Stimulated activated CD4-positive, alpha-beta T cell treated with anti-CD3 and anti-CD28 coated beads, Interleukin-15, amount 100 ng/mL, for 1 hour (primary cell): ENCODE measurements around the gene NEK6.

Experiments used
- DNase-seq, 2 donors: peaks; one replicate each; pipeline ENCODE4 v3.0.0-alpha.2; 2020; ENCODE audit warnings: low read depth in 1 of 2, low spot score in 1 of 2

The NEK6 gene

DNA sequence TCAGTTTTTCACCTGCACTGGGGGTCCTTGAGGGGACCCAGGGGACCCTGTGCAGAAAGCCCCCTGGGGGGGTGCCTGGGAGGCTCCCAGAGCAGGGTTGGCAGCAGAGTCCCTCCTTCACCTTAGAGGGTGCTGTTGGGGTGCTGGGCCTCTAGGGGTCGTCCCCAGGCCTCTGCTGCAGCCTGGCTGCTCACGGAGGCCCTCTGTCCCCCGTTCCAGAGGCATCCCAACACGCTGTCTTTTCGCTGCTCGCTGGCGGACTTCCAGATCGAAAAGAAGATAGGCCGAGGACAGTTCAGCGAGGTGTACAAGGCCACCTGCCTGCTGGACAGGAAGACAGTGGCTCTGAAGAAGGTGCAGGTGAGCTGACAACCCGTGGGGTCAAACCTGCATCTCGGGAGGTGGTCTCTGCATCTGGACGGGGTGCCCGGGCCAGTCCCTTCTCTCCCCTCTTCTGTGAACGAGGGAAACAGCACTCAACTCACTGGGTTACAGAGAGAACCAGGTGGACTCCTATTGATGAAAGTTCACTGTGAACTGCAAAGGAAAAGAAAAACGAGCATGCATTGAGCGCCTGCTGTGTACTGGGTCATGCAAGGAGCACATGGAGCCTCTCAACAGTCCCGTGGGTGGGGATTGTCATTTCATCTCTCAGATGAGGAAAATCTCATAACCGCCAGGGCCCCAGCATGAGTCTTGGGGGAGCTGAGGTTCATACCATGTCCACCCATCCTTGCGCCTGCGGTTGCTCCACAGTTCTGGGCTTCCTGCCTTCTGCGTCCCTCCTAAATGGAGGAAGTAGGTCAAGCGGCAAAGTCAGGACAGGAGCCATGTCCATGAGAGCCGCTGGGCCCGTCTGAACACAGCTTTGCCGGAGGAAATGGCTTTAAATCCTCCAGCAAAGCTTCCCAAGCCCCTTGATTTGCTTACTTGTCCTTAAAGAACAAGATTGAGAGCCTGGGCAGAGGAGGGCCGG, 54.8 kb downstream of the NEK6 start:
- no peak for DNase-seq

DNA sequence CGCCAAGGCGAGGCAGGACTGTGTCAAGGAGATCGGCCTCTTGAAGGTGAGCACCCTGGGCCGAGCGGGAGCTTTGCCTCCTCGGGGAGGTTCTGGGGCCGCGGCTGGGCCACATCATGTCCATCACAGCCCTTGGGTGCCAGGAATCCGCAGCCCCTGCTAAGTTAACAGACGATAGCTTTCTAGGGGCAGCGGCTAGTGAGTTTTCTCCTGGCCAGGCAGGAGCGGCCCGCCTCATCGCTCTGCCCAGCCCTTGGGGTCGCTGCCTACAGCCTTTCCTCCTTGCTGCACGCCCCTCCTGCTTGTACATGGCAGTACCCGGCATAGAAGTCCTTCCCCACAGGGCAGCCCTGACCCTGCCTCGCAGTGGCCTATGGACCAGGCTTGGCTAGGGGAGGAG, 56.2 kb downstream of the NEK6 start:
- no peak for DNase-seq

DNA sequence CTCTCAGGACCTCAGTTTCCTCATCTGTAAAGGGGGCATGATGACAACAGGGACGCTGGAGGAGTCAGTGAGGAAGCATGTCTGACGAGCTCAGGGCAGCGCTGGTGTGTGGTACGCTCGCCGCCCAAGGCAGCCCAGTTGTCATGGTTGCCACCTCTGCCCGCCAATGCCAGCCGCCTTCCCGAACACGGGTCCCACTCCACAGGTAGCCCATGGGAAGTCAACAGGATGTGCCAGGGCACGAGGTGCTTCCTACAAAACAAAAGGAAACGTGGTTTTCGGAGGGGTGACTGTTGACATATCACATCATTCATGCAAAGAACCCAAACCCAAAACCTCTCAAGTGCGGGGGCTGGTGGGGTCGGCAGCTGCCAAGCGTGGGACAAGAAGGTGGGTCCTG, 58.1 kb downstream of the NEK6 start:
- DNase-seq, result no peak

DNA sequence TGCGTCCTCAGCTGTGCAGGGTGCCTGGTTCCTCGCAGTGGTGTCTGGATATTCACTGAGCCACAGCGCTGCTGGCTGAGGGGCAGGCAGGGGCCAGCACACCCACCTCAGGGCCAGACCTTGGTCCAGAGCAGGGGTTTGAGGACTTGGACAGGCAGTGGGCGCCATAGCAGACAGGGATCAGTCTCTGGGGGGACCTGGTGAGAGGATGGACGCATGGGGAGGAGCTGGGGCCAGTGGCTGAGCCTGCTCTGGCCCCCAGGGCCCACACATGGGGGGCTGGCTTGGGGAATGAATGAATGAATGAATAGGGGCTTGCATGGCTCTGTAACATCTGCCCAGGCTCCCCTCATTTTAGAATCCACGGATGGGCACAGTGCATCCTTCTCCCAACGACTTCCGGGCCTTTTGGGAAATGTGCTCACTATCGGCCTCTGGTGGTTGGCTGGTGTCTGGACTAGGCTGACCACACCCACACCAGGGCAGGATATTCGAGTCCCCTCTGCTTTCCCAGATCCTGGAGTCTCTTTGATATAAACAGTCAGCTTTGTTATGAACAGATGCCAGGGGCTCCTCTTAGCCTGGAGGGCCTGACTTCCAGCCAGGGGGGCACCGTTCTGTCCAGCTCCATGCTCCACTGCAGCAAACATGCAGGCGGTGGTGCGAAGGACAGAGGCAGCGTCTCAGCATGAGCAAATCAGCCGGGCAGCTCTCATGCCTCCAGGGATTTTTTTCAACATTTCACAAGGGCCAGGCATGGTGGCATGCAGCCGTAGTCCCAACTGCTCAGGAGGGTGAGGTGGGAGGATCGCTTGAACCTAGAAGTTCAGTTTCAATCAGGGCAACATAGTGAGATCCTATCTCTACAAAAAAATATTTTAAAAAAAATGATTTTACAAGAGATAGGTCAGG, 62.6 kb downstream of the NEK6 start:
- DNase-seq, result peak in 1 of 2 donors; percentile 17

DNA sequence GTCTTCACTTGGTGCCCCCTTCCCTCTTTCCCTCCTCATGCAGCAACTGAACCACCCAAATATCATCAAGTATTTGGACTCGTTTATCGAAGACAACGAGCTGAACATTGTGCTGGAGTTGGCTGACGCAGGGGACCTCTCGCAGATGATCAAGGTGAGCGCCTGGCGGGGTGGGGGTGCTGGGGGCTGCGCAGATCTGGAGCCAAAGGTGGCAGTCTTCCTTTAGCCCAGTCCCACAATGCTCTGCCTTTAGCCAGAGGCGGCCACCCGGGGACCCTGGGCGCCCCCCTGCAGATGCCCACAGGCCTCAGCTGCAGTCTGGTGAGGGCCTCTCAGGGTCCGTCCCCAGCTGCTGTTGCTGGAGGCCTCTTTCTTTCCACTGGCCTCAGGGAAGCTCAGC, 63.7 kb downstream of the NEK6 start:
- DNase-seq, result no peak

DNA sequence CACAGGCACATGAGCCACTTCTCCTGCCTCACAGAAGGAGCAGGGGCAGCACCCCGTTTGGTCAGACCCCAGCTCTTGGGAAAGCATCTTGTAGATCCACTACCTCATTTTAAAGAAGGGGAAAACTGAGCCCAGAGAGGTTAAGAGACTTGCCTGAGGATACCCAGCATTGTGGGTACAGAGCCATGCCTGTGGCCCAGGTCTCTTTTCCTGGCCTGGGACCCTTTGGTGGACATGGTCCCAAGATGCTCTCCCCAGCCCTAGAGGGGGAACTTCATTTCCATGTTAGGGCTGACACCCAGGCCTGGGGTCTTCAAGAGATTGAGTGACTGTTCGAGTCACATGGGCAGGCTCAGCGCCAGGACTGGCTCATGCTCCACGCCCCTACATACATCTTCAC, 64.2 kb downstream of the NEK6 start:
- DNase-seq, result no peak

DNA sequence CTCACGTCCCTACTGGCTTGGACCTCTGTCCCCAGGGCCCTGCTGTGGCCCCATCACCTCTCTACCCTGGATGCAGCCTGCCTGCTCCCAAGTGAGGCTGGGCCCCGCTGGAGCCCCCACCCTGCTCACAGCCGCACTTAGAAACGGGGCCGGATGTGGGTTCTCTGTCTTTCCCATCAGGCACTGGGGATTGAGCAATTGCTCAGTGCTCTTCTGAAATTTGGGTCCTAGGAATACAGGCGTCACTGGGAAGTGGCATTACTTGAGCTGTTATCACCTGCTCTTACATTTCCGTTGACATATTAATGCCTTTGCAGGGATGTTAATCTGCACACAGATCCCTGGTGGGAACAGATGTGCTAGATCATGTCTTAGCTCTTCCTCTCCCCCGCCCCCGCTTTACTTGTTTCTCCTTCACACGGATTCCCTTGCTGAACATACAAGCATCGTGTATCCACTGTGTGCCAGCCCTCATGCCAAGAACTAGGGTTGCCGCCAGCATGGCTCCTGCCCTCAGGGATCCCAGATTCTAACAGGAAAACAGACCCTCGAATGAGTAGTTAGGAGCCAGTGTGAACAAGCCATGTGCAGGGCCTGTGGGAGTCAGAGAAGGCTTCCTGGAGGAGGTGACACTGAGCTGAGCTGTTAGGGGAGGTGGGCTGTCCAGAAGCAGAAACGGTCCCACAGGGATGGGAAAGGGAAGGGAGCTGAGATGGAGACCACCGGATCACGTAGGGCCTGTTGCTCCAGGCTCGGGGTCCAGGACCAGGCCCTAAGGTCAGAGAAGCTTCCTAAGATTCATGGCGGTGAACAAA, 65.1 kb downstream of the NEK6 start:
- DNase-seq, result no peak

DNA sequence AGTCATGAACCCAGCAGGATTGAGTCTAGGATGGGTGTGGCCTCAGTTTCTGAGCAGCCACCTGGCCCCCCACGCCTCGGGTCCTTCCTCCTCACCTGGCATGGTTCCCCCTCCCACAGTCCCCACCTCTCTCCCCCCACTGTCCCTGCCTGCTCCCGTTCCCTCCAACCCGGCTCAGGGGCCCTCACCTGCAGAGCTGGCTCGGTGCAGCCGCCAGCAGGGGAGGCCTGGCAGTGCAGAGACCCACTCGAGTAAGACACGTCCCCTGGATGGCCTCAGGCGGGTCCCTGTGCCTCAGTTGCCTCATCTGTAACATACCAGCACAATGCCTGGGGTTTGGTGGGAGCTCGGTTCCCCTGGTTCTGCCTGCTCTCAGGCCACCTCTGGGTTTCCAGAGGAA, 66.2 kb downstream of the NEK6 start:
- no peak for DNase-seq

DNA sequence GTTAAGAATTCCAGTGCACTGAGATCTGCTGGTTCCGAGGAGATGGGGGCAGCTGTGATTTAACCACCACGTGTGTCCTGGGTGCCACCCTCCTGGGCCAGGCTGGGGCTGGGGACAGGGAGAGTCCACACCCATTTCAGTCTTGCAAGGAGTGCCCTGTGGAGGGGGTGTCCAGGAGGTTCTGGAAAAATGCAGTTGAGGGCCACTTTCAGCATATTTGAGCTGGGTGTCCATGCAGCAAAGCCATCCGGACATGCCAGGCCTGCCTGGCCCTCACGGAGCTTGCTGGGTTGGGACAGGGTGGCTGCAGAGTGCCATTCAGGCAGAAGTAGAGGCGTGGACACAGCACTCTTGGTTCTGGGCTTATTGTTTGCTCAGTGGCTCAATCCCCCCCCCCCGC, 68.1 kb downstream of the NEK6 start:
- no peak for DNase-seq

DNA sequence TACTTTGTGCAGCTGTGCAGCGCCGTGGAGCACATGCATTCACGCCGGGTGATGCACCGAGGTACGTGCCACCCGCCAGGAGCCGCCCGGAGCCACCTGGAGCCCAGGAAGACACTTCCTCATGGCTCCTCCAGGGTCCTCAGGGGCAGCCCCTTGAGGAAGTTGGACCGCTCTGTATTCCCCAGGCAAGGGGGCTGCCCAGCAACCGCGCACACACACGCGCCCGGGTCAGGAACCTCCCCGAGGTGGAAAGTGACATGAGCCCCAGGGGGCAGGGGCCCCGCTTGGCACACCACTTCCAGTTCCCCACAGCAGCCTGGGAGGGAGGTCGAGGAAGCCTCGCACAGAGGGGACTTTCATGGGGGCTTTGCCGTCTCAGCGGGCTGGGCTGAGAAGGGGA, 68.6 kb downstream of the NEK6 start:
- DNase-seq, result no peak

DNA sequence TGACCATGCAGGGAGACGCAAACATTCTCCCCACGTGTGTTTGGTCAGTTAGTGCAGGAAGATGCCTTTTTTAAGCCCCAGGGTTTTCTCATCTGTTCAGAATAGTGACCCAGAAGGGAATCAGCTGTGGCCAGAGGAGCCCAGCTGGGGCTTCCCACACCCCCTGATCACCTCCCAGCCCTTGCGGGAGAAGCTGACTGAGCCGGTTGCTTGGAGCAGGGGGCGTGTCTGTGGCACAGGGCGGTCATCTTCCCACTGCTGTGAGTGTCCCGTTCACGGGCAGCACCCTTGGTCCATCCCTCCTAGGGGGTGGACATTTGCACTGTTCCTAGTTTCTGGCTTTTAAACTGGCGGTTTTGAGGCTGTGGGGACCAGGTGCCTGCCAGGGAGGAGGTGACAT, 69.7 kb downstream of the NEK6 start:
- no peak for DNase-seq

DNA sequence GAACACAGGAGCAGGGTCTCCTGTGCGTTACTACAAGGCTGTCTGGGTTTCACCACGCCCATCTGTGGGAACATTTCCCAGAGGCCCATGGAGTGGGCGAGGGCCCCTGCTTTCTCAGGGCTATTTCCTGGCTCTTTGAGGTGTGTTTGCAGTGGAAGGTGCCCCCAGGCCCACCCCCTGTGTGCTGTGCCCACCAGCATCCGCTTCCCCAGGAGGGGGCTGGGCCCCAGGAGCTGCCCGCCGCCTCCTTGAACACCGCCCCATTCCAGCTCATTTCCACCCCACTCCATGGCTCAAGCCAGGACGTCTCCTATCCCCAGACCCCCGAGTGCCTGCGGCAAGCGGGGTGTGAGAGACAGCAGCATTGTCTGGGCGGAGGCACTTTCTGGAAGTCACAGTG, 70.5 kb downstream of the NEK6 start:
- DNase-seq, result no peak

DNA sequence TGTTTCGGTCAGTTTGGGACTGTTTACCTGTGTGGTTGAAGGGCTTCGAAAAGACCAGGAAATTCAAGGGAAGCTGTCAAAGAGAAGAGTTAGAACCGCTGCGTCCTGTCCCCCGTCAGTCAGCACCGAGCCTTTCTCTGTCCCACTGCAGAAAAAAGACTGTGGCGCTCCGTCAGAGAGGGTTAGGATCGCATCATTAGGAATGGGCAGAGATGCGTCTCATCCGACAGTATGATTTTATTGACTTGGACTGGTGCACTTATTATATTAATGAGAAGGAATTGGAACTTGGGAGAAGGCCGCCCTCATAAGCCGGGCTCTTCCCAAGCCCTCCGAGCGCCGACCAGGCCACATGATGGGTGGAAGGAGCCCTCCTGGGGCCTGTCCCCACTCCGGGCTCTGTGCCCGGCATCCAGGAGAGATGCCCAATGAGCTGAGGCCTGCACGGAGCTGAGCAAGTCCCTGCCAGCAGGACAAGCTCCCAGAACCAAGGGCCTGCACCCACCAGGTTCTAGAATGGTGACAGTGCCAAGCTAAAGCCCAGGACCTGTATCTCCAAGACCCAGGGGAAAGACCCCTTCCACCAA, 71.5 kb downstream of the NEK6 start:
- no peak for DNase-seq

DNA sequence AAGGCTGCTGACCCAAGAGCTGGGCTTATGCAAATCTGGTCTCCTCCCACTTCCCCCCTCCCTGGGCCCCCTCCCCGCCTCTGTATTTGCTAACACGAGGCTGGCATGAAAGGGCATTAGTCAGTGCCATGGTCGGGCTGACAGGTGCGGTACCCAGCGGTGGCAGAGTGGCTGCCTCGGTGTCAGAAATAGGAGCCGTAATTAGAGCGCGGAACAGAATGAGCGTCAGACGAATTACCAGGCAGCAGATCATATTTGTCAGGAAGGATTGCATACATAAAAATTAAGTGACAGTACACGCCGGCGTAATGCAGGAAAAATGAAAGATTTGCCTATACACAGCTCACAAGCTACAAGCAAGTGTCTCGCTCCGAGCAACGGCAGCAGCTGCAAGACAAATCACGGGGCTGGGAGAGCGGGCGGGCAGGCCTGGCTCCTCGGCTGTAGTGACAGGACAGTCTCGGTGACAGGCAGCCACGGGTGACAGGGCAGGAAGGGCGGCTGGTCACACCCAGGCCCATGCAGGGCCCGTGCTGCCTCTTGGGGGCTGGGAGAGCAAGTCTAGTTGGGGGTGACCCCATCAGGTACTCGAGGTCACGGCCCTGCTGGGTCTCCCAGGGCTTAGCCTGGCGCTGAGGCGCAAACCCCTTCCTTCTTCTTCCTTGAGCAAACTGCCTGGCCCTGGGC, 72.4 kb downstream of the NEK6 start:
- no peak for DNase-seq

DNA sequence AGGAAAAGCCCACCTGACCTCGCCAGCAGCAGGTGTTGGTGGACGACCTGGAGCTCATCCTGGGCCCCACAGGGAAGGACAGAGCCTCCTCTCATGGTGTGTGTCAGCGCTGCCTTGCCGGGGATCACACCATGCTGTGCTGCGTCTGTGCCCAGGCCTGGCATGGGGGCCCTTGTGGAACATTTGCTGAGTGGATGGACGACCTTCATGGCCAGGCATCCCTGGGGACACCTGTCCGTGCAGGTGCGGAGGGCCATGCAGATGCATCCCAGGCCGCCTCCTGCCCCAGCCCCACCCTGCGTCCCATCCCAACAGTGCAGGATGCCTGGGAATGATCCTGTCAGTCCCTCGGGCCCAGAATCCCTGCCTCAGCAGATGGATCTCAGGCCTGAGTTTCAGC, 73.8 kb downstream of the NEK6 start:
- no peak for DNase-seq

DNA sequence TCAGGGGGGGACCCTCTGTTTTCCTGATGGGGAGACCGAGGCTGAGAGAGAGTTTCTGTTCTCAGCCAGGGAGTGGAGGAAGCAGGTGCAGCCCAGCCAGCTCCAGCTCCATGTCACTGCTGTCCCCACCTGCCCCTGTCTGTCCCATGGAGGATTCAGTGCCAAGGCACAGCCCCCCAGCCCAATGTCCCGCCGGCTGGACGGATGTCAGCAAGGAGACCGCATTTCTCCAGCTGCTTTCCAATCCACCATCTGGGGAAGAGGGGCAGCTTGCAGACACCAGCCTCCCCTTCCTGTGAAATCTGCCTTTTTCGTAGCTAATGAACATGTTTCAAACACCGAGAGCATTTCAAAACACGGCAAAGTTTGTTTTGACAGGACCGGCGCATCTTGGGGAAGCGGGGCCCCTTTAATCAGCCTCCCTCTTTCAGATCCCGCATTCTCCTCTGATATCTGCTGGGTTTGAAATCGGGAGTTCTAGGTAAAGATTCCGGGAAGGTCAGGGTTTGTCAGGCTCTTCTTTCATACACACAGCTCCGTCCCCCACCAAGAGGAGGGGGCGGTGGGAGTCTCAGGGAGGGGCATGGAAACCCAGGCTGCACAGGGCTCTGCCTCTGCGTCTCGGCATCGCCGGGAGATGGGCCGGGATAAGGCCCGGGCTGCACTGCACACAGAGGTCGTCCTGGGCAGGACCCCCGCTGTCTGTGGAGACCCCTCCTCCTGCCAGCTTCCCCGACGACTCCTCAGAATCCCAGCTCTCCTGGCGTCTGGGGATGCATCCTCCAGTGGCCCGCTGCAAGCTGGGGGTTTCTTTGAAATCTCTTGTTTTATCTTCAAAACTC, 74.8 kb downstream of the NEK6 start:
- DNase-seq, result no peak

DNA sequence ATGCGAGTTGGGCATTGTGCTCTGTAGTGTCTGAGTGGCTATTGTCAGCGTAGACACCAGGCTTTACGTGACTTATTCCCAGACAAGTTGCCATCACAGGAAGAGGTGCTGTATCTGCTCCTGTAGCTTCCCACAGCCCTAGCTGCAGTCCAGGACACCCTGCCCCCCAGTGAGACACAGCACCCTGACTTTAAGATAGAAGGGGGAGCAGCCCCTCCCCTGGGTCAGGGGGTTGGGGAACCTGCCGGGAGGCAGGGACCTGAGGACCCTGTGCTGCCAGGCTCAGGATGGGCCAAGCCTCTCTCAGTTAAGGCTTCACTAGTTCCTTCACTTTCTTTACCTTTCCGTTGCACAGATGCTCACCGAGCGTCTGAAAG, 75.4 kb downstream of the NEK6 start:
- no peak for DNase-seq

DNA sequence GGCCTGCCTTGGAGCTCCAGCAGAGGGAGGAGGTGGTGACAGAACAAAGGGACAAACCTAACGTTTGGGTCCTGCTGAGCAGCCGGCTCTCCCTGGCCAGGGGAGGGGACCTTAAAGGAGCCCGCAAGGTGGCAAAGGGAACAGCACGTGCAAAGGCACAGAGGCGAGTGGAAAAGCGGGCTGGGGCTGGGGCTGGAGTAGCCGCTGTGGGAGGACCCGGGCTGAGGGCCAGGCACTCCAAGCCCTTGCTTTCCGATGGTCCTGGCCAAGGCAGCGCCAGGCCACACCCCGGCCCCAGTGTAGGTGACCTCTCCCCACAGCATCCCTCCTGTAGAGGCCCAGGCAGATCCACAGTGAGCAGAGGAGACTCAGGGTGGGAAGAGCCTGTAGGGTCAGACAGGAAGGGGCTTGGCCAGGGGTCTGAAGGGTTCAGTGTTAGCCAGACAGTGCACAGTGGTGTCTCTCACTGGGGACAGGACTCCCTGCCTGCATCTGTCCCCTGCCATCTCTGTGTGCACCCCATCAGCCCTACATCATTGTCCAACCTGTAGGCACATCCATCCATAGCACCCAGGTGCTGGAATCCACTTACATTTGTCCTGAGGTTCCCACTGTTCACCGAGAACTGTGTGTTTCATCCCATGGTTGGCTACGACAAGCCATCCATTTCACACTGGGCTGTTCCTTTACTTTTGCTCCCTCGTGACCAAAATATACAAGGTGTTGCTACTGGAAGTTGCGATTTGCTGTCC, 77.0 kb downstream of the NEK6 start:
- DNase-seq, result no peak

DNA sequence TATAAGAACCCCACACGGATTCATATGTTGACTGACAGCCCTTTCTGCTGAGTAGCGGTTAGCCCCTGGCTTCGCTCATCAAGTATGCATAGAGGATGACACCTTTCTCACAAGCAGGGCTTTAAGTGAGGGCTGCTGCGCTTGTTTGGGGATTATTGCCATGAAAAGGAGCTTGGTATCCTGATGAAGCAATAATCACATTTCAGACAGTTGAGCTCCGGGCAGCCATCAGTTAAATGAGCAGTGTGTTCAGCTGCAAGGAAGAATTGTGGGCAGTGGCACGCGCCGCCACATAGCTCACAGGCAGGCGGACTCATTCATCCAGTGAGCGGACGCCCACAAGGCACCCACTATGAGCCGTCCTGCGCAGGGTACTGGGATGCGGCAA, 77.6 kb downstream of the NEK6 start:
- DNase-seq, result no peak
